Hepatocyte (in vitro differentiated cells): Measurements from ENCODE around the gene FAM184A.

Experiments used
- CTCF ChIP-seq: fragments of 200-600 bp; sonication (generic); IDR thresholded peaks from 2 replicates; pipeline ENCODE4 v1.5.1; 2016; ENCODE audit warnings: antibody characterized with exemption, mild to moderate bottlenecking; ENCODE audit not compliant: poor library complexity
- EZH2phosphoT487 ChIP-seq: fragments of 200-600 bp; sonication (generic); IDR thresholded peaks from one replicate; pipeline ENCODE4 v1.6.1; 2018; ENCODE audit warnings: antibody characterized with exemption, mild to moderate bottlenecking, low read depth, moderate library complexity; ENCODE audit not compliant: unreplicated experiment, severe bottlenecking

- TF ChIP-seq CTCF, result no peak
- no peak for TF ChIP-seq EZH2phosphoT487
Observed at GRCh38 chr6:119109654-119110325, 31.3 kb upstream of the FAM184A start.
